GM19452 (cell line): ENCODE results near the gene SLC30A7.
"Not testable (repeated sequence)": the region's sequence is repeated elsewhere in the genome, so short reads cannot be mapped to it uniquely, and the experiment has no call there.

ENCODE experiments used
- ATAC-seq: cut with Tn5 transposase; IDR thresholded peaks from one replicate; pipeline ENCODE4 v1.9.1; 2021; ENCODE audit not compliant: unreplicated experiment

SLC30A7 gene

DNA sequence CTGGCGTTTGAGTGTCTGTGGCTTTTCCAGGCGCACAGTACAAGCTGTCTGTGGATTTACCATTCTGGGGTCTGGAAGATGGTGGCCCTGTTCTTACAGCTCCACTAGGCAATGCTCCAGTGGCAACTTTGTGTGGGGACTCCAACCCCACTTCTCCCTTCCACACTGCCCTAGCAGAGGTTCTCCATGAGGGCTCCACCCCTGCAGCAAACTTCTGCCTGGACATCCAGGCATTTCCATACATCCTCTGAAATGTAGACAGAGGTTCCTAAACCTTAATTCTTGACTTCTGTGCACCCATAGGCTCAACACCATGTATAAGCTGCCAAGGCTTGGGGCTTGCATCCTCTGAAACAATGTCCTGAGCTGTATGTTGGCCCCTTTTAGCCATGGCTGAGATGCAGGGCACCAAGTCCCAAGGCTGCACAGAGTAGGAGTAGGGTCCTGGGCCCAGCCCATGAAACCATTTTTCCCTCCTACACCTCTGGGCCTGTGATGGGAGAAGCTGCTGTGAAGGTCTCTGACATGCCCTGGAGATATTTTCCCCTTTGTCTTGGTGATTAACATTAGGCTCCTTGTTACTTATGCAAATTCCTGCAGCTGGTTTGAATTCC is 5.9 kb upstream of the SLC30A7 start:
- ATAC-seq = not testable (repeated sequence)

DNA sequence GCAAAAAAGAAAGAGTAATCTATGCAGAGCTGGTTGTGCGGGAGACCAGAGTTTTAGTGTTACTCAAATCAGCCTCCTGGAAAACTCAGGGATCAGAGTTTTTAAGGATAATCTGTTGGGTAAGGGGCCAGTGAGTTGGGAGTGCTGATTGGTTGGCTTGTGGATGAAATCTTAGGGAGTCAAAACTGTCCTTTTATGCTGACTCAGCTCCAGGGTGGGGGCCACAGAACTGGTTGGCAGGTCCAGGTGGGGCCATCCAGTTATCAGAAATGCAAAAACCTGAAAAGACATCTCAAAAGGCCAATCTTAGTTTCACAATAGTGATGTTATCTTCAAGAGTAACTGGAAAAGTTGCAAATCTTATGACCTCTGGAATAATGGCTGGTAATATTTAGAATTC is 4.5 kb upstream of the SLC30A7 start:
- ATAC-seq = no peak

DNA sequence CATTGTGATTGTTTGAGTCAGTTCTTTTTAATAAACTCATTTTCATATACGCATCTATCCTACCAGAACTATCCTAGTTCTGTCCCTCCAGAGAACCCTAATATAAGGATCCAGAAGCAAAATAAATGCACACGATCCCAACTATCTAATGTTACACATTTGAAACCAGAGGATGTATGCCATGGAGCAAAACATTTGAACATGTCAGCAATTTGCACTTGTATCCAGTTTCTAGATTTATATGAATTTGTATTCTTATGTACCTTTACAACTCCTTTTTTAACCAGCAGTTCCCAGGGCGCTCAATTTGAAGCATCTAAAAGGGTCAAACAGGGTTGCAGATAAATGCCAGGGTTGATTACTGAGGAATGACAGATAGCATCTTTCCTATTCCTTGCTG is 3.3 kb upstream of the SLC30A7 start:
- ATAC-seq = no peak

DNA sequence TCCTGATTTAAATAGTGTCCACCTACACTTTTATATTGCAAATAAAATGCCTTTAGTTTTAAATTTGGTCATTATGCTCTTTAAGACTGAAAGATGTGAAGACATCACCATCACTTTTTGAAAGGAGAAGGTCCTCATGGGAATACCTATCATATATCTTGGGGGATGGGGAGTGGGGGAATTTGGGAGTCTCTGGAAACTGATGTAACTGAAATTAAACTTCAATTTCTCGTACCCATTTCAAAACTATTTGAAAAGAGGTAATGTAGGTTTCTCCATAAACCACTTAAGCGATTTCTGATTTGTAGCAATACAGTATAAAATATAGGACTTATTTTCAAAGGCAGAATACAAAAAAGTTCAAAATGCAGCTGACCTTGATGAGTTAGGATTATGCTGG is 2.2 kb upstream of the SLC30A7 start:
- ATAC-seq = no peak

DNA sequence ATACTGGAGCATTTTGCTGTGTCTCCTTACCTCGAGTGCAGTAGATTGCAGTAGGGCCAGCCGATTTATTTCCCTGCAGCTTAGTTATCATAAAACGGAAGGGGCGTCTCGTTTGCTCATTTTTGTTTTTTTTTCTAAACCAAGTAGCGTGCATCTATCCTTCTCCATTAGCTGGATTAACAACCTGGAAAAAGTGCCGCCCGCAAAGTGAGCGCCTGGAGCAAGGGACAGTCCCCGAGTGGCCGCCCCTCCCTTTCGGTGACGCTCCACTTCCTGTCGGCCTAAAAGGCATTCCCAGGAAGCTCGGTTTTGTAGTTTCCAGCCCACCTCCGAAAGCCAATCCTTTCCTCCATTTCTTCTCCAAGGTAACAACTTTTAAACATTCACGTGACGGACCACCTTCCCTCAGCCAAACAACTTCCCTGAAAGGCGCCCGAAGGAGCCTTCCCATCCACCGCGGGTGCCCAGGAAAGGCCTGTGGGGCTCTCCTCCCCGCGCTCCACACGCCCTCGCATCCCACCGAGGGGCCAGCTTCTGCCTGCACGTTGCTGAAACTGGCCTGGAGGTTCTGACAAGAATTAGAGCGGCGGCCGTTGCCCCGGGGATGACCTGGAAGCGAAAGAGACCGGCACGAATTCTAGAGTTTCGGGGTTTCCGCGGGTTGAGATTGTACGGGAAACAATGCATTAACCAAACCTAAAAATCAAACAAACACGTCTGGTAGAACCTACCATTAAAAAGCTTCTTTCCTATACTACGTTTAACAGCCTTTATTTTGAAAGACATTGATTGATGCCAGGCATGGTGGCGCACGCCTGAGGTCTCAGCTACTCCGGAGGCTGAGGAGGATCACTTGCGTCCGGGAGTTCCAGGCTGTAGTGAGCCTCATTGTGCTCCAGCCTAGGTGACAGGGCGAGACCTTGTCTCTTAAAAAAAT is 1.0 kb upstream of the SLC30A7 start, which contains the start of gene EXTL2:
Gene EXTL2 (minus strand): TSS at position 240 of the 937 bp plus-strand sequence. CDS start 6,085 bp downstream, outside the sequence.
- peak; percentile 46 for ATAC-seq

DNA sequence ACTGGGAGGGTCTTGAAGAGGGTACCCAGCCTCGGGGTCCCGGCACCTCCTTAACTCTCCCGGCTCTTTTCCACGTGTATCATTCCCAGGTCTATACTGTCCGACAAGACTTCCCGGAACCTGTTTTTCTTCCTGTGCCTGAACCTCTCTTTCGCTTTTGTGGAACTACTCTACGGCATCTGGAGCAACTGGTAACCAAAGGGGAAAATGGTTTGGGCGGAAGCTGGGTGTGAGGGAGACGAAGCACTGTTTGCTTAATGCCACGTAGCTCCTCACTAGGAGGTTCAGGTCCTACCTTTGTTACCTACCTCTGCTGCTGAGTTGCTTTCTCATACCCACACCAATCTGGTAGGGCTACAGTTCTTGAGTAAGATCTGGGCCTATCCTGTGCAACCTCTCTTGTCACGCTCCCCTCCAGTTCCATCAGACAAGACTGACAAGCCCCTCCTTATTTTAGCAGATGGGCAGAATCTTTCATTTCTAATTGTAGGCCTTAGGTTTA is 642 bp downstream of the SLC30A7 start:
- peak; percentile 48 for ATAC-seq

DNA sequence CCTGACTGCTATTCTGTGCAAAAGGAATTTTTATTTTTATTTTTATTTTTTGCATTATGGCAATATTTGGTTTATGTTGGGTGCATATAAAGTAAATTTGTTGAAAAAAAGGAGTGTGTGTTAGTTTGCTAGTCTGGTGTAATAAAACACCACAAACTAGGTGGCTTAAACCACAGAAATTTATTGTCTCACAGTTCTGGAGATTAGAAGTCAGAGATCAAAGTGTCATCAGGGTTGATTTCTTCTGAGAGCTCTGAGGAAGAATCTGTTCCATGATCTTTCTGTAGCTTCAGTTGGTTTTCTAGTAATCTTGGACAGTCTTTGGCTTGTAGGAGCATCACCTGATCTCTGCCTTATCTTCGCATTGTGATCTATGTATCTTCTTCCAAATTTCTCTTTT is 6.5 kb downstream of the SLC30A7 start:
- no peak for ATAC-seq

DNA sequence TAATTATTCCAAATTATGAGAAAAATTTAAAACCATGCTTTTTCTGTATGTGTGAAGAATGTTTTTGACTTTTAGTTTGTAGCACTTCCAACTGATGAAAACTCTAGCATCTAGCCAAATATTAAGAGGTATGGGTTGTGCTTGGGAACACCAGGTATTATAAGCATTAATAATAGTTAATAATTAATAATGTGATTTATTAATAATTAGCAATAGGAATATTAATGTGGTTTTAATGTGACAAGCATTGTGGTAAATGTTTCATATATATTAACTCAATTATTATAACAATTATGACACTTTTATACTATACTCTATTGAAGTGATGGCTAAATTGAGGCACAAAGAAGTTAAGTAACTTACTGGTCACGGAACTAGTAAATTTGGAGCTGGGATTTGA is 7.9 kb downstream of the SLC30A7 start:
- ATAC-seq = no peak

DNA sequence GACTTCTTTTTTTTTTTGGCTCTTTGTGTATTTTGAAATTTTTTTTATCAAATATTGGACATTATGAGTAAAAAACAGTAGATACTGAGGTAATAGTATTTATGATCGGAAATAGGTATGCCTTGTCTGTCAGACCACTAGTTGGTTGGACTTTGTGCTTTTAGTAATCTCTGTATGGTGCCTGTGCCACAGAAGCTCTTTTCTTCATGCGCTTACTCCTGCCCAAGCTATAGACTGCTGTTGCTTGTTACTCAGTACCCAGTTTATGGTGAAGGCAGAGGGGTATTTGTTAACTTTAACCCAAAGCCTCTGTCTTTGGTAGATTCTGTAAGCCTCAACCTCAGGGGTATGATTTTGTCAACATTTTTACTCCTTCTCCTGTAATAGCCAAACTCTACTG is 8.6 kb downstream of the SLC30A7 start:
- no peak for ATAC-seq

DNA sequence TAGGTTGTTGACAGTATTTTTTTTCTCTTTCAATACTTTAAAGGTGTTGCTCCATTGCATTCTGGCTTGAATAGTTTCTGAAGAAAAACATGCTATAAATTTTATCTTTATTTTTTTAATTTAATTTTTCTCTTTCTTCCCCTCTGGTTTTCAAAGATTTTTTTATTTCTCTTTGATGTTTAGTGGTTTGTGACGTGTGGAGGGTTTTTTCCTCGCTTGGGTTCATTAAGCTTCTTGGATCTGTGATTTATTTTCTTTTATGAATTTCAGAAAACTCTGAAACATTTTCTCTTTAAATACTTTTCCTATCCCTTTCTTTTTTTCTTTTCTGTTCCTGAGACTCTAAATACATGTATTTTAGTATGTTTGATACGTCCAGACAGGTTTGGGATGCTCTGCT is 9.3 kb downstream of the SLC30A7 start:
- ATAC-seq = no peak

DNA sequence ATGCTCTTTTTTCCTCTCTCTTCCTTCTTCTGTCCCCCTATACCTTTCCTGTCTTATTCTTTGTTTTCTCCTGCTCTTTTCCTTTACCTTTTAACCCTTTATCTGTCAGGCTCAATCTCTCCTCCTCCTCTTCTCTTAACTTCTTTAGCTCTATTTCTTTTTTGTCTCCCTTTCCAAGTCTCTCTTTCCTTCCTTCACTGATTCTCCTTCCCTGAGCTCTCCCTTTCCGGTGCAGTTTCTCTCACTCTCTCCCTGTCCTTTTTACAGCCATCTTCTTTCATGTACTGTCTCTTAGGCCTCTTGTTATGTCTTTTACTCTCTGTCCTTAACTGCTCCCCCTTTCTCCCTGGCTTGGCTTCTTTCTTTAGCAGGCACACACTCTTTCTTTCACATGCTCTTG is 12.0 kb downstream of the SLC30A7 start:
- no peak for ATAC-seq

DNA sequence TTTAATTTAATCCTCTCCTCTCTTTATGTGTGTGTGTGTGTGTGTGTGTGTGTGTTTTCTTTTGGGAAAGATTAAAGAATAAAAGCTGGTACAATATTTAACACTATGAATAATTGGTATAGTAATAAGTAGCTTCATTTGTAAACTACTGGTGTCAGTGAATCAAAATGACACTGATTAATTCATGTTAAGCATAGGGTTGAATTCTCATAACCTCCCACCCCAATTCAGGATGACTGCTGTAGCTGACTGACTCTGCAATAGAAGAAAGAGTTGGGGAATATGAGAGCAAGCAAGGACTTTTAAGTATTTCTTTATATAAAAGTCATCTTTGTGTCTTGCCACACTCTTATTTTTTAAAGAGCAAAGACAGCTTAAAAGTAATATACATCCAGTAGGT is 13.1 kb downstream of the SLC30A7 start:
- ATAC-seq = no peak

DNA sequence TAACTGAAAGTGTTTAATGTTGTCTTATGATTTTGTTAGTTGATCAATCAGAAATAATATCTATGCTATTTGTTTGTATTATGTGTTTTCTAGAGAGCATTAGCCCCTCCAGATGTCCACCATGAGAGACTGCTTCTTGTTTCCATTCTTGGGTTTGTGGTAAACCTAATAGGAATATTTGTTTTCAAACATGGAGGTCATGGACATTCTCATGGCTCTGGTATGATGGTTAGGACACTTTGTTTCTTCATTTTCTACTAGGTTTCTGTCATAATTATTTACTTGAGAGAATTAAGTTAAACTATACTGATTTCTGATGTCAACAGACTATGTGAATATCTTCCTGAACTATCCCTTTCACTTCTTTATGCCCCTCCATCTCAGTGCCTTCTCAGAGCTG is 16.1 kb downstream of the SLC30A7 start:
- ATAC-seq = no peak

DNA sequence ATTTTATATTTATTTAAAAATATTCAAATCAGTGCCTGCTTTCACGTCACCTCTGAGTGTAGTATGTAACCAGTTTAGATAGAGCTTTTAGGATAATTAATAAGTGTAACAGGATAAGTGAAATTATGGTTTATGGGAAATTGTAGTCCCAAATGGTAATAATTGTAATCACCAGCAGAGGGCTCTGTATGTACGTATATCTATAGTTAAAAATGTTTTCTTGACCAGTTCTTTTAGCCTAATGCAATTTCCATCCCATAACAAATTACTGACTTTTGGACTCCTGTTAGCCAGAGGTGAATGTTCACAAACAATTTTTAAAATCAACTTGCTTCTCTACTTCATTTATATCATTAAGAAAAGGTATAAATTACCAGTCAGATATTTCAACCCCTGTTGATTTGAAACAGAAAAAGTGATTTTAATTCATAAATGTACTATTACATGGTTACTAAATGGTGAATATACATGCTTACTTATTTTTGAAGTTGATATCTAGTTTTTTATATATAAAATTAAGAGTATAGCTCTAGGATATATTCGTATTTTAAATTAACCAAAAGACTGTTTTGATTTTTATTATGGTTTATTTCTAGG is 25.3 kb downstream of the SLC30A7 start:
- no peak for ATAC-seq

DNA sequence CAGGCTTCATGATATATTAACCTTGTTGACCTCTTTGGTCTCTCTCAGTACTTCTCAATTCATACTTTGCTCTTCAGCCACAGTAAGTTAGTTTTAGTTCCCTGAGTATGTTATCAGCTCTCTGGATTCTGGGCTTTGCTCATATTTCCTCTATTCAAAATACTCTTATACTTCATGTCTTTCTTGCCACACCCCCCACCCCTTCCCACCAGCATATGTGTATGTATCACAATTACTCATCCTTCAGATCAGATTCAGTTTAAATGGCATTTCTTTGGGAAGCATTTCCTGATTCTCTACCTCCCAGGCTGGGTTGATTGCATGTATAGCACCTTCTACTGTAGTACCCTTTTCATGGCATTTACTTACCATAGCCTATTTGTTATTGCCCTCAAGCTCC is 28.3 kb downstream of the SLC30A7 start:
- no peak for ATAC-seq

DNA sequence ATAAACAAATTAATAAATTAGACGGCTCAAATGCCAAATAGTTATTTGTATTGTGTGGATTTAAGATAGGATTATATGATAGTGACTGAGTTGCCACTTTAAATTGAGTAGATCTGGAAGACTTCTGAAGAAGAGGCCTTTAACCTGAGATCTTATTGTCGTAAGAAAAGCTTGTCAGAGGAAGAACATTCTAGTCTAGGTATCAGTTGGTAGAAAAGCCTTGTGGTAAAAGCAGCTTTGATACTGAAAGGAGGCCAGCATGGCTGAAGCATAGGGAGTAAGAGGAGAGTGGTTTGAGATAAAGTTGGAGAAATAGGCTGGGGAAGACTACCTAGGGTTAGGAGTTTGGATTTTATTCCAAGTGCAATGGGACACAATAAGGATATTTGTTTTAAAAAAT is 29.1 kb downstream of the SLC30A7 start:
- ATAC-seq = no peak

DNA sequence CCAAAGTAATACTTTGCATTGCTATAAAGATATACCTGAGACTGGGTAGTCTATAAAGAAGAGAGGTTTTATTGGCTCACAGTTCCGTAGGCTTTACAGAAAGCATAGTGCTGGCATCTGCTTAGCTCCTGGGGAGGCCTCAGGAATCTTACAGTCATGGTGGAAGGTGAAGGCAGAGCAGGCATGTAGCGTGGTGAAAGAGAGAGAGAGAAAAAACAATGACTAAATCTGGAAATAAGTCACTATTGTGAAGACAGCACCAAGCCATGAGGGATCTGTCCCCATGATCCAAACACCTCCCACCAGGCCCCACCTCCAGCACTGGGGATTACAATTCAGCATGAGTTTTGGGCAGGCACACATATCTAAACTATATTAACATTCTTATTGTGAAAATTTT is 30.4 kb downstream of the SLC30A7 start:
- ATAC-seq = no peak

DNA sequence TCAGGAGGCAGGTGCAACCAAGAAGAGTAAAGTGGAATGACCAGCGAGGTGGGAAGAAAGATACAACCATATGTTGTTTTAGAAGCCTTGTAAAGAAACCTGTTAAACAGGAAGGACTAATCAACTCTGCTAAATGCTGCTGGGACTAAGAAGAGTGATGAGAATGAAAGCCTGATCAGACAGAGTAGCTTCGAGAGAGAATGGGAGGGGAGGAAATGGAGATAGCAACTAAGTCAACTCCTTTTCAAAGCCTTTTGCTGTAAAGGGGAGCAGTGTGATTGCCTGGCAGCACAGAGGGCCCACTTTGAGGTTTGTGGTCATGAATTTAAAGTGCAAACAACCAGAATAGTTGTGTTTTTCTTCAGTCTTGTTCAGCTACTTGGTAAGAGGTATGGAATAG is 31.4 kb downstream of the SLC30A7 start:
- no peak for ATAC-seq

DNA sequence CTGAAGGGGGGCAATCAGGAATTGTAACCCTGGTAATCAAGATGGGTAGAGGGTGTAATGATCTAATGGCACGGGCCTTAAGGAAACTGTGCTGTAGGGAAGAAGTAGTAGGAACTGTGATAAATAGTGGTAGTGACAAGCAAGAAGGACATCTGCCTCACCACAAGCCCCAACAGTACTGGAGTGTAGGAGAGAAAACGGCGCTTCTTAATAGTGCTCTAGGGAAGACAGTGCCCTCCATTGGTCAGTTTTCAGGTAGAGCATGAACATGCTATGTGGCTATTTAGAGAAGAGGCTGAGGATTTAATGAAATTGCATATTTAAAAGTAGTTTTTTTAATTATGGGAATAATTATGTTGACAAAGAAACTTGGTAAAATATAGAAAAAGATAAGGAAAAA is 32.2 kb downstream of the SLC30A7 start:
- ATAC-seq = no peak

DNA sequence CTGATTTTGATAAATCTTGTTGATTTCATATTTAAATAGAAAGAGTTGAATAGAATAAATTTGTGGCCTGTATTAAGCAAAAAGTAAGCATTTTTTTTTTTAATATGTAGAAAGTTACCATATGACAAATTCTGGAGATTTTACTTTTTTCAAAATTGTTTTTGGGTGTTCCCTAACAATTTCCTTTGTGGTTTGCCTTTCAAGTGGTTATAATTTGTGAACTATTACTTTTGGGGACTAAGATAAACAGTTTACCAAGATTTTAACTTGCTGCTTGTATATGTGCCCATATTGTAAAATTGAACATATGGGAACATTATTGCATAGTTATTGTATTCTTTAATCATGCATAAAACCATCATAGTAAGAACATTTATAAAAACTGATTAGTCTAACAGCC is 34.6 kb downstream of the SLC30A7 start:
- no peak for ATAC-seq

DNA sequence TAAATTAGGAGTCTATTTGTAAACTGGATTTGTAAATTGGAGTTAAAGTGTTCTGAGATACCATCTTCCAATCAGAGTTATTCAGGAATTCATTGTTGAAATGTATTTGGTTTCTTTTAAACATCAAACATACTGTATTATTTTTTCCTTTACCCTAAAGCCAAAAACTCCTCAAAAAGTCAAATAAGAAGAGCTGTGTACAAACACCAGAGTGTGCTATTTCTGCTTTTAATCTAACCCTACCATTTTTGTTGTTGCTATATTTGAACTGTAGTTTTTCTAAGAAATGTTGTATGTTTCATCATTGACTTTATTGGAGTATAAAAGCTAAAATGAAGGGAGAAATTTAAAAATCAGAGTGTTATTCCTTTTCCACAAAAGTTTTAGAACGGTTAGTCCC is 35.8 kb downstream of the SLC30A7 start:
- ATAC-seq = no peak

DNA sequence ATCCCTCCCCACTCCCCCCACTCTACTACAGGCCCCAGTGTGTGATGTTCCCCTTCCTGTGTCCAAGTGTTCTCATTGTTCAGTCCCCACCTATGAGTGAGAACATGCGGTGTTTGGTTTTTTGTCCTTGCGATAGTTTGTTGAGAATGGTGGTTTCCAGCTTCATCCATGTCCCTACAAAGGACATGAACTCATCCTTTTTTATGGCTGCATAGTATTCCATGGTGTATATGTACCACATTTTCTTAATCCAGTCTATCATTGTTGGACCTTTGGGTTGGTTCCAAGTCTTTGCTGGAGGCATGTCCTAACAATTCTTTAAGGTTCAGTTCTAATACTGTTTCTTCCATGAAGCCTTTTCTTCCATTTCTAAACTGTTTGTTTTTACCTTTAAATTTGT is 37.7 kb downstream of the SLC30A7 start:
- not testable (repeated sequence) for ATAC-seq
